Cerebellar cortex (tissue), 1 donor: ENCODE measurements around the gene JAKMIP2.
"Not testable (repeated sequence)": the region's sequence is repeated elsewhere in the genome, so short reads cannot be mapped to it uniquely, and the experiment has no call there.

ENCODE experiments used
- DNase-seq: peaks from one replicate; pipeline ENCODE4 v3.0.0-alpha.2; 2015; ENCODE audit warnings: low spot score

Gene JAKMIP2

DNA sequence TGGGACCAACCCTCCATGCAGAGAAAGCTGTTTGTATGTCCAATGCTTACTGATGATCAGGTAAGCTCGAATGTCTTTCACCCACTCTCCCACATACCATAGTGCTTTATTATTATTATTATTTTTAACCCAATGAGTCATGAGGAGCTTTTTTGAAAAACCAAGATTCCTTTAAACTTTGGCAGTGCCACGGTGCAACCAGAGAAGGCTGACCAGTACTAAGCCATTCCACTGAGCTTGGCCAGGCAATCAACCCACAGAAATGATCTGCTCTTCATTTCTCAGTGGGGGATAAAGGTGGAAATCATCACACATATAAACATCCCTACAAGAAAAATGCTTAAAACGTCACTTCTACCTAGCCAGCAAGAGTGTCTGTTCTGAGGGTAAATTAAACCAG lies 35.5 kb downstream of the JAKMIP2 start:
- no peak for DNase-seq

DNA sequence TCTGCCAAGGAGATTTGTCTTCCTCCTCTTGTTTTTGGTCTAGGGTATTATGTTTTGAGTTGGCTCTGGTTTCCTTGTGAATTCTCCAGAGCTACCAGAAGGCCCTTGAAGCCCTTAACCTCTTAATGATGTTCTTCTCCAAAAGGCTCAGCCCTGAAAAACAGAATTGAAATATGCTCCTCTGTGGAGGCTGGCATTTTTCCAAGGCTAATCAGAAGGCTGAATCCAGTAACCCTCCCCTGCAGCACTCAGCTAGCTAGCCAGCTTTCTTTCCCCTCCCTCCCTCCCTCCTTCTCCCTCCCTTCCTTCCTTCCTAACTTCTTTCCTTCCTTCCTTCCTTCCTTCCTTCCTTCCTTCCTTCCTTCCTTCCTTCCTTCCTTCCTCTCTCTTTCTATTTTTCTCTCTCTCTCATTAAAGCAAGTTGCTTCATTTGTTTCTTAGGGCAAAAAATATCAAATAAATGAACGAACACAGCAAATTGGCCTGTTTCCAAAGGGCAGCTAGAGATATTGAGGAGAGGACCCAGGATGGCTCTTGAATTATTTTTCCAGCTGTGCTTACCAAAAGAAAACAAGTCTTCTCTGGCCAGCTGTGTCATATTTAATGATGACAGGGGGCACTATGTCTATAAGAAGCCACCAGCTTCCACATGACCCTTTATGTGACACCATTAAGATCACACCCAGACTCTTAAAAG lies 38.7 kb downstream of the JAKMIP2 start:
- peak; percentile 89 for DNase-seq

DNA sequence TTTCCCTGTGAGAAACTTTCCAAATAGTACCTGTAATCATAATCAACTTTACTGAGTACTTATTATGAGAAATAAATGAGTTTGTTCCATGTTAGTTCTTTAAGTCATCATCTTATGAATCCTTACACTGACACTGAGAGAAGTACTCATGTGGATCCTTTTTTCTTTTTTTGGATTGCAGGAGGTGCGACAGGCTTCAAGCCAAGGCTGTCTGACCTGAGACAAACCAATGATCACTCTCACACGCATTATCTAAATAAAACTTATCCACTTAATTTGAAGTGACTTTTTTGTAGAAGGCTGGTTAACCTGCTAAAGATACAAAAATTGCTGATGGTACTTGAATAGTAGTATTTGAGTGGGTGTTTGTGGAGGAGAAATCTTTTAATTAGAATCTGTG lies 39.5 kb downstream of the JAKMIP2 start:
- DNase-seq = peak; percentile 61

DNA sequence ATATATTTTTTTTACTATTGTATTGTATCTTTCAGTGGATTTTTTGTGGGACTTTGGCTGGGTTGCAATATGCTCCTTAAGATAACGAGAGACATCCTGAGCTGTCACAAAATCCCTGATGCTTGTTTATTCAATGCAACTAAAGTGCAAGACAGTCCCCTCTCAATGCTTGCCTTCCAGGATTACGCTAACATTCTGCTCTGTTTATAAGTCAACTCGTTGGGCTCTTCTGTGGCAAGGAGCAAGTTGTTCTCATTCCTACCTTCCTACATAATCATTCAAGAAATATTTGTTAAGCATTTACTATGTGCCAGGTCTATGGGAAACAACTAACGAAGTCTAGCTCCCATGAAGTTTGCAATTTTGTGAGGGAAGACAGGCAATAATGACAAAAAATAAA lies 40.4 kb downstream of the JAKMIP2 start:
- no peak for DNase-seq

DNA sequence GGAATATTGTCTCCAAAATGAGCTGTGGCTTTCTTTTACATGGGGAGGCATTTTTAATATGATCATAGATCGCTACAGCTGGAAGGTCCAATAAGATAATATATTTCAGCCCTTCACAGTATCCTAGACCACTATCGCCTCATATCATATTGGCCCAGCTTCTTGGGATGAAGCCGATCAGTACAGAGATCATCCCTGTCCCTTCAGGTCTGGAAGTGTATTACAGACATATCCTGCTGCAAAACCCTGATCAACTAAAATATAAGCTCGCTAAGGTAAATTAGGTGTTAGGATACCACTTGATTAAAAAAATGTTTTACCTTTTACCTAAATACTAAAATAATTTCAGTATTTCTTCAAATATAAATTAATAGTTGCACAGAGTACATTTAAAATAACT lies 41.7 kb downstream of the JAKMIP2 start:
- DNase-seq = no peak

DNA sequence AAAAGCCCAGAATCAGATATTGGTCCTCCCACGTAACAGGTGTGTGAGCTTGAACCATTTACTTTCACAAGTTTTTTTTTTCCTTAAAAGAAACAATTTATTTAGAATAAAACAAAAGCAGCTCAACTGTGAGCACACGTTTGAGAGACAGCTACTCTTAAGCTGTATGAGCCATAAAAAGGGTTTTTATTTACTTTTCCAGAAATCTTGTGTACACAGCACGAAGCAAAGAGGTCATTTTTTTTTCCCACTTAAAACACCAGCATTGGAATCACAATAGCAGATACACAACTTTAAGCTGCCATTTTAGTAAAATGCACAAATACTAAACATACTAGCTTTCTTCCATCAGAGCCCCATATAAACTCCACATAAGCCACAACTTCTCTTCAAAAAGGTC lies 44.6 kb downstream of the JAKMIP2 start:
- no peak for DNase-seq

DNA sequence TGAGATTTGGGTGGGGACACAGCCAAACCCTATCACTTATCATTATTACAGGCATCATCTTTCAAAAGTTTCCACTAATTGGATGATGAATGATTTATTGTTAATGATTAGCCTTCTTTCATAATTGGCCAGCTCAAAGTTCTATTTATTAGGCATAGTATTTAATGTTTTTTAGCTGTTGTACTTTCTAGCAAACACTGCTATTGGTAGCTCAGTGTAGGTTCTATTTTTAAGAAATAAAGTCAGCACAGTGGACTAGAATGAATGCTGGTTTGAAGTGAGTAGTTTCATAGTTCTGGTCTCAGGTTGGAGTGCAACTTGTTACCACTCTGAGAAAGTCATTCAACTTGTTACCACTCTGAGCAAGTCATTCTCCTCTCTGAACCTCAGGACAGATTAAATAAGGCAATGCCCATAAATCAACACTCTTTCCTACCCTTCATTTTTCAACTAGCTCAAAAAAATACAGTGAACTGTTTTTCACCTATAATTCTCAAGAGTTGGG lies 46.9 kb downstream of the JAKMIP2 start:
- no peak for DNase-seq

DNA sequence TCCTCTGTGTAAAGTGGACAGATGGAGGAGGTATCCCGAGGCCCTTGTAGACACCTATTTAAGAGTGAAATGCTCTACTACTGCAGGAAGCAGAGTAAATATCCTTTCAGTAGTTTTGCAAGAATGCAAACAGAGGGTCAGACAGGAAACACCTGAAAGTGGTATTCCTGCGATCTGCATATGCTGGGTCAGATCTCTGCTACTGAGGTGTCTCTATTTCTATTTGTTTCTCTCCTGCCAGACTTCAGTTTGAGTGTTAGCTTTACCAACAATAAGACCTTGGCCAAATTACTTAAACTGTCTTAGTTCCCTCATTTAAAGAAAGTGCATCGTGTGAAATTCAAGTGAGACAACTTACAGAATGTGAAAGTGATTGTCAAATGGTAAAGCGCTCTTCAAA lies 47.6 kb downstream of the JAKMIP2 start:
- DNase-seq = no peak

DNA sequence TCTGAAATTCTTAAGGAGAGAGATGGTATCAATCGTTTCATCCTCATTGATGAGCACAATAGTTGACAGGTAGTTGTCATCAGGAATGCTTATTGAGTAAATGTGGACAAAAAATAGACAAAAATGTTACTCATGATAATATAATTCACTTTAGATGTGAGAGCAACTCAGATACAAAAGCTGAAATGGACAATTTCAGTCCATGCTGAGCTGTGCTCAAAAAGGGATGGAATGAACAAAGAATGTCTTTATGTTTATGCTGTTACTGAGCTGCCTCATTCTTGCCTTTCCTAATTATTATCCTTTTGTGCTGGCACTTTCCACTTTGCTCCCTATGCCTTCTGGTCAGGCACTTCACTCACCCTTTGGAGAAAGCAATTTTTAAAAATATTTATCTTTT lies 49.5 kb downstream of the JAKMIP2 start:
- no peak for DNase-seq

DNA sequence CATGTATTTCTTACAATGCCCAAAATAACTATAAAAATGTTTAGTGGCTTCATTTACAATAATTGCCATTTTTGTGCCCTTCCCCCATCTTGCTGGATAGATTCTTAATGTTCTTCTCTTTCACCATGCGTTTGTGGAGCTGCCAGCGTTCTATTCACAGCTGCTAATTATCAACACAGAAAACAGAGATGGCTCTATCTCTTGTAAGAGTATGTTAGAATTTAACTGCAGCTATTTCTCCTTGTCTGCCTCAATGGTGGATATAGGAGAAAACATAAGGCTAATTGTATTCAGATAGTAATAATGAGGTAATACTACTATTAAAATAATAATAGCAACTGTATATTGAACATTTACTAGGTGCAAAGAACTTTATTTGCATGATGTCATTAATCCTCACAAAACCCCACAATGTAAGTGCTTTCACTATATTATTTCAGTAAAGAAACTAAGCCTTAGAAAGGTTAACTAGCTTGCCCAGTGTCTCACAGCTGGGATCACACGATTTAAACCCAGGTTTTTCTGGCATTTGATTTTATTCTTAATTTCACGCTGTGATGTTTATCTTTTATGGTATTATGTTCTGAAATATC lies 50.1 kb downstream of the JAKMIP2 start:
- no peak for DNase-seq

DNA sequence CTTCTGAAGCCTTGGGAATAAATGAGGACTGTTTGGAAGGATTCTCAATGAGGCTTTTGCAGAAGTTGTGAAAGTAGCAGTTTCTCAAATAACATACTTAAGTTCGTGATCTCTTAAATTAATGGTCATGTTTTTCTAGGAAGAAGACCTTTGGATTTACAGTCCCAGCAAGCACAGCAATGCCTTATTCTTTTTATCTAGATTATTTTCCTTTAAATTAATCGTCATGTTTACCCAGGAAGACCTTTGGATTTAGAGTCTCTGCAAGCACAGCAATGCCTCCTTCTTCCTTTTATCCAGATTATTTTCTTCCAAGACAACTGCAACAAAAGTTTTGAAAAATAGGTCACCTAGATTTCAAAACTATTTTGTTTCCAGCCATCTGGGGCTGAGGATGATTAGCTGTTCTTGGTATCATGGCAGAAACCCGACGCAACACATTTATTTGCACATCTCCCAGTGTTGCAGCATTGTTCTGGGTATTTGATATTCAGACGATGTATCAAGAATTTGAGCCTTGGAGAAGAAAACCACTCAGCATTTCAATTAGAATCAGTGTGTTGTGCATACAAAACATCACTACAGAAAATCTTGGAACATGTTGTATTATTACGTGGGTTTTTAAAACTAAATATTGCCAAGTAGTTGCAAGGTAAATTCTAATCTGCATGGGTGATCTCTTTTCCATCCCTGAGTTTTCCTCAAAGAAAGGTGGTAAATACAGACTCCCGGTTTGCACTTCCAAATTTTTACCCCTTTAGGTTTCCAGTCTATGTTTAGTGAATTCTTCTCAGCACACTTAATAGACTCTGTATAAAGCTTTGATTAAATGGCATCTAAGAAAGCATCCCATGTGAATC lies 50.9 kb downstream of the JAKMIP2 start:
- no peak for DNase-seq

DNA sequence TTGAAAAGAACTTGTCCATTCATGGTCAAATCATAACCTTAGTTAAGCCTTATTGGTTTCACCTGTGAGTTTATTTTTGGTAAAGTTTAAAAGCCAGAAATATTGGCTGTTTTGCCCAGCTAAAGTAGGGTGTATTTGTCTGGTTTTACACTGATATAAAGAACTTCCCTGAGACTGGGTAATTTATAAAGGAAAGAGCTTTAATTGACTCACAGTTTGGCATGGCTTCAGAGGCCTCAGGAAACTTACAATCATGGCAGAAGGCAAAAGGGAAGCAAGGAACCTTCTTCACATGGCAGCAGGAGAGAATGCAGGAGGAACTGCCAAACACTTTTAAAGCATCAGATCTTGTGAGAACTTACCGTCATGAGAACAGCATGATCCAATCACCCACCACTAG lies 55.3 kb downstream of the JAKMIP2 start:
- no peak for DNase-seq

DNA sequence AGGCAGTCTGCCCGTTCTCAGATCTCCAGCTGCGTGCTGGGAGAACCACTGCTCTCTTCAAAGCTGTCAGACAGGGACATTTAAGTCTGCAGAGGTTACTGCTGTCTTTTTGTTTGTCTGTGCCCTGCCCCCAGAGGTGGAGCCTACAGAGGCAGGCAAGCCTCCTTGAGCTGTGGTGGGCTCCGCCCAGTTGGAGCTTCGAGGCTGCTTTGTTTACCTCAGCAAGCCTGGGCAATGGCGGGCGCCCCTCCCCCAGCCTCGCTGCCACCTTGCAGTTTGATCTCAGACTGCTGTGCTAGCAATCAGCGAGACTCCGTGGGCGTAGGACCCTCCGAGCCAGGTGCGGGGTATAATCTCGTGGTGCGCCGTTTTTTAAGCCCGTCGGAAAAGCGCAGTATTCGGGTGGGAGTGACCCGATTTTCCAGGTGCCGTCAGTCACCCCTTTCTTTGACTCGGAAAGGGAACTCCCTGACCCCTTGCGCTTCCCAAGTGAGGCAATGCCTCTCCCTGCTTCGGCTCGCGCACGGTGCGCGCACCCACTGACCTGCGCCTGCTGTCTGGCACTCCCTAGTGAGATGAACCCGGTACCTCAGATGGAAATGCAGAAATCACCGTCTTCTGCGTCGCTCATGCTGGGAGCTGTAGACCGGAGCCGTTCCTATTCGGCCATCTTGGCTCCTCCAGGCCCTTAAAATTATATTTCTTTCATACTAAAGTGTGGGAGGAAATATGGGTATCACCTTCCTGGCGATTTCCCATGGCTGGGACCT lies 61.2 kb downstream of the JAKMIP2 start:
- not testable (repeated sequence) for DNase-seq

DNA sequence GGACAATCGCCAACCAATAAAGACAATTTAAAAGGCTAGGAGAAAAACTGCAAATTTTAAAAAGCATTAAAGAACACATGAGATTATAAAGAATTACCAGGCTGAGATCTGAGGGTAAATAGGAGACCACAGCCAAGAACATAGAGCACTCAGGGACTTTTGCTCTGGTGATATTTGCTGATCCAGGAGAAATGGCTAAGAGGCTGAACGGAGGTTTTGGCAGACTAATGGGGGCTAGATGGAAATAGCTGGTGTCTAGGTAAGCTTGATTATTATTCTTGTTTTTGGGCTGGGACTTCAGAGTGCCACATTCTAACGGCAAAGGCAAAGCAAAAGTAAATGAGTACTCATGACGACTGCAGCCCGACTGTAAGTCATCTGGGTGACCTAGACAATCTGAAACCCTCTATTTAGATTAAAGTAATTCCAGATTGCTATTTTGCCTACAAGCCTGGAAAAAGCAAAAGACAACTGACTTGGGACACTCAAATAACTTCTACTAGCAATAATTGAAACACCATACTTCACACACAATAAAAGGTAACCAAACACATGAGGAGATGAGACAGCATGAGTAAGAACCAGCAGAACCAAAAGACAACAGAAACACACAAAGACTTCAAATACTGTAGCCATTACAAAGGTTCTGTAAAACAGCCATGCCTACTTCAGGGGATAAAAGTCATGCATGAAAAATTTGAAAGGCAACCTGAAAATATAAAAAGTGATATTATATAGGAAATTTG lies 68.8 kb downstream of the JAKMIP2 start:
- no peak for DNase-seq

DNA sequence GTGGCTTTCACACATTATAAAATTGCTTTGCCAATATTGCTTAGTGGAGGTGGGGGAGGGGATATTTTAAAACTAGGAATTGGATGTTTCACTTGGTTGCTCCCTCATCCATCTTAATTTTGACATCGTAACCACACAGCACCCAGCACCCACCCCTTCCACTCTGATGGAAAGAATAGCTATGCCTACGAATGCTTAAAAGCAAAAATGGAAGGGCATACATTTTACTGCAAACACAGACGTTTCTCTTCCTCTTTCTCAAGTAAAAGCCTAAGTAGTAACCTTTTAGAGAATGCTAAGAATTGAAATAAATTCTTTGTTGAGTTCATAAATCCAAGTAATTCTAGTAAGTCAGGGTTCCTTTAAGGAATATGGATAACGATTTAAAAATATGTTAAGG lies 69.9 kb downstream of the JAKMIP2 start:
- DNase-seq = no peak

DNA sequence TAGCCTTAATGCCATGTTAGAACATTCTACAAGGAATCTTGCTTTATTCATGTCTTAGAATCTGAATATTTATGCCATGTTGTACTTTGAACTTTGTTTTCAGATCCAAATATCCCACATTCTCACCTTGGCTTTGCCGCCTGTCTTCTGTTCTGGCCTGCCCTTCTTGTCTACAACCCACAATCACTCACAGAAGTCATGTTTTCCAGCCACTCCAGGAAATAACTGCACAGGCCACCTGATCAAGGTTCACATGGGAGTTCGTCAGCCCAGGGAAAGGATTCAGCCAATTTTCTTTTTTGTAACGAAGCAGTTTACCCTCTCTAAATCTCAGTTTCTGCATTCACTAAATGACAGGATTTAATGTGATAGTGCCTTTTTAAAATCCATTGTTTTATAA lies 70.5 kb downstream of the JAKMIP2 start:
- no peak for DNase-seq

DNA sequence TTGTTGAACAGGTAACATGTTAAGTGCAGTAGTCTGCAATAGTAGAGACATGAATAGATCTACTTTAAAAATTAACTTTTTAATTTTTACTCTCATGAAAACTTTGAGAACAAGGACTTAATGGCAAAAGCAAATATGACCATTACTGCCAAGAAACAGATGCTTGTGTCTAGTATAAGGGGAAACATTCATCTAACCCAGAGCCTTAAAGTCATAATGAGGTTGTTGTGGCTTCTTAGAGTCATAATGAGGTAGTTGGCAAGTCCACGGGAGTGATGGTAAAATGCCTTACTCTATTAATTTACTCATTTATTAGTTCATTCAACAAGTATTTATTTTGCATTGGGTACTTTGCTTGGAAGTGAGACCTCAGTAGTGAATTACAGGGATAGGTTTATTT lies 71.5 kb downstream of the JAKMIP2 start:
- DNase-seq = no peak

DNA sequence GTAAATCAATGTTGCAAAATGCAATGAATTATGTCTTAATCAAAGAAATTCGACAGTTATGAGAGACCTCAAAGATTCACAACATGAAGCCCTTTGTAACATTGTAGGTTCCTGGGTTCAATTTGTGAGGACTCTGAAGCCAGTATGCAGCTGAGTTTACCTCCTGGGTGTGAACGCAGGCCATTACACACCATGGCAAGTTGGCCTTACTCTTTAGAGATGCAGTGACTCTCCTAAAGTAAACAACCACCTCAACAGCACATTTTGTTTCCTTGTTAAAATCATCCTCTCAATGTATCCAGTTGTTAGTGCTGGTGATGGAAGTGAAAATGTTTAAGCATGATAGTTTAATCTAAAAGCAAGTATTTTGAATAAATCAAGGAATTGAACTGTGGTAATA lies 73.8 kb downstream of the JAKMIP2 start:
- DNase-seq = no peak

DNA sequence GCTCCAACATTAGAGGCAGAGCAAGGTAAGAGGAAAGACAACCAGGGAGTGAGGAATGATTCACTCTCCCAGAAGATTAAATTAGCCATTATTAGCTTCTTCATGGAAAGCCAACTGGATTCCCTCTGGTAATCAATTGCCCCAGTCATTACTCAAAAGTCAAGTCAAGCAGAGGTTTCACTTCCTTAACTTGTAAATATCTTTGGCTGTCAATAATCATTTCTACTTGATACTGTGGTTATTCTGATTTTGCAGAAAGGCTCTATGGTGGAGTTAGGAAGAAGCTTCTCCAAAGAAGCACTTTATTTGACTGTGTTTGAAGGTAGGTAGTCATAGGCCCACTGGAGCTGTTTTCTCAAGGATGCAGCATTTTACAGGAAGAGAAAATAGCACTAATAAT lies 78.0 kb downstream of the JAKMIP2 start:
- no peak for DNase-seq

DNA sequence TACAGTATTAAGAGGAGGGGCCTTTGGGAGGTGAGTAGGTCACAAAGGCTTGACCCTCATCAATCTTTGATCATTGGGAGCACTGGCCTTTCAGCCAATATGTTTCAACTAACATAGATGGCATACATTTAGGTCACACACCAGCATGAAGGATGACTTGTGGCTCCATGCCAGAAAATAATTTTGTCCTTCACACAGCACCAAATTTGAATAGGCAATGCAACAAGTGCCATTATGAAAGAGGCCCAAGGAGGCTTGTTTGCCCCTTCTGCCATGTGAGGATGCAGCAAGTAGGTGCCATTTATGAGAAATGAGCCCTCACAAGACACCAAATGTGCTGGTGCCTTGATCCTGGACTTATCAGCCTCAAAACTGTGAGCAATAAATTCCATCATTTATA lies 81.1 kb downstream of the JAKMIP2 start:
- DNase-seq = peak; percentile 49

DNA sequence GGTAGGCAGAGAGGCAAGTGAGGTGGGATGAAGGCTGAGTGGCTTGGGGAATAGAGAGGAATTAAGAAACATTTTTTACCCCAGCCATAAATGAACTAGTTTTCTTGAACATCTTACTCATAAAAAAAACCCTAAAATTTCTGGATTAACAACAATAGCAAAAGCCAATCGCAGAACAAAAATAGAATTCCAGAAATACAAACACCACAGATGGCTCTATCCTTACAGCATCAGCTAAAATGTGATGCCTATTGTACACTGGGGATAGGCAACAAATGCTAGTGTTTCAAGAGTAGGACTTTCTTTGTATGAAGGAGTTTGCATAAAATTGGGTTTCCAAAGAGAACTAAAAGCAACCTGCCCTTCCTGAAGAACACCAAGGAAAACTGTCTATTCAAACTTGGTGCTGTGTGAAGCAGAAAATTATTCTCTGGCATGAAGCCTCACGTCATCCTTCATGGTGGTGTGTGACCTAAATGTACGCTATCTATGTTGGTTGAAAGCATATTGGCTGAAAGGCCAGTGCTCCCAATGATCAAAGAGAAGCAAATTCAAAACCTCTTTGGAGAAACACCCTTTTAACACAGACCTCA lies 82.9 kb downstream of the JAKMIP2 start:
- peak; percentile 58 for DNase-seq
